HG02571 (cell line): ENCODE measurements around the gene GJD4.

ENCODE experiments used
- ATAC-seq: cut with Tn5 transposase; IDR thresholded peaks from one replicate; pipeline ENCODE4 v1.9.1; 2021; ENCODE audit warnings: mild to moderate bottlenecking, moderate library complexity; ENCODE audit not compliant: unreplicated experiment

Gene GJD4

DNA sequence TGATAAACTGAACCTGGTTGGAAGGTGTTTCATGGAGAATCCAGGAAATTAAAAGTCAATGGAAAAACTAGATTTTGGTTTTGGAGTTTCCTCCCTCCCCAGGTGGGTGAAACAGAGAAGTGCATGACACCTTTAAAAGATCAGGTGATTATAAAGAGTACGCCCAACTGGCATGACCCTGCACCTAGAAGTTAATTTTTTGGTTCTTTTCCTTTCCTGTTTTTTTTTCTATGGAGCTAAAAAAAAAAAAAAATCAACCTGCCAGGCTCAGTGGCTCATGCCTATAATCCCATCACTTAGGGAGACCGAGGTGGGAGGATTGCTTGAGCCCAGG lies 7.9 kb downstream of the GJD4 start:
- ATAC-seq = no peak

DNA sequence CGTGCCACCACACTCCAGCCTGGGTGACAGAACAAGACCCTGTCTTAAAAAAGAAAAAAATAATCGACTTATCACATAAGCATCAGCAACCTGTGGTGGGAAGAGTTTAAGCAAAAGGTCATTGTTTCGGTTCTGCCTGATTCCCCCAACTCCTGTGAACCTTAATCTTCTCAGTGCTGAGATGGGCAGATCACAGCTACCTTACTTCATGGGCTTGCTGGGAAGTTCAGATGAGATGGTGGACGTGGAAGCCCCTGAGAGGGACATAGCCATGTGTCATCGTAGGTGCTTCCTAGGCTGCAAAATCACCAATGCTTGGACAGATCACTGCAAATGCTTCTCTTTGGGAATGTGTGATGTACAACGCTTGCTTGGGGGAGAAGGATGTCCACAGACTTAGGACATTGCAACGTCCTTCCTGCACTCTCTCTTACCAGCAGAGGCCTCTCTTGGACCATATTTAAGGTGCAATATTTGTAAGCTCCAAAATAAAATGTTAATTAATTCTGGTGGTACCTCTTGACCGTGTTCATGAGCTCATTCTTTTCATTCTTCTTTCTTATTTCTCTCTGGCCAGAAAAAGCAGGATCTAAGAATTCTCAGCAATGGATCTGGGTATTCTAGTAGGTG lies 8.6 kb downstream of the GJD4 start:
- ATAC-seq = no peak

DNA sequence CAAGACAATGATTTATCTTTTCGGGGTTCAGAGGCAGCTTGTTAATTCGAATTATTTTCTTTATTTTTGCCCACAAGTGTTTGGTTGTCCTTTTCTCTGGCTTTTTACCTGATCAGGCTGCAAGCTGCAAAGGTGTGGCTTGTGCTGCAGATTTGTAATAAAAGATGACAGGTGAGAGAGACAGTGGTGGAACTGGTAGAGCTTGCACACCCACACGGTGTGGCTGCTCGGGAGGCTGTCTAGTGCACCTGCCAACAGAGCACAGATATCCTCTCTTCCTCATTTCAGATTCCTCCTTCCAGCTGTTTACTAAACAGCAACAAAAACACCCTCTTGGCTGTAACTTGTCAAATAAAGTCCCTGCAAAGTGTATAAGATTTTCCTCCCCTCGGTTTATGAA lies 9.2 kb downstream of the GJD4 start:
- no peak for ATAC-seq

DNA sequence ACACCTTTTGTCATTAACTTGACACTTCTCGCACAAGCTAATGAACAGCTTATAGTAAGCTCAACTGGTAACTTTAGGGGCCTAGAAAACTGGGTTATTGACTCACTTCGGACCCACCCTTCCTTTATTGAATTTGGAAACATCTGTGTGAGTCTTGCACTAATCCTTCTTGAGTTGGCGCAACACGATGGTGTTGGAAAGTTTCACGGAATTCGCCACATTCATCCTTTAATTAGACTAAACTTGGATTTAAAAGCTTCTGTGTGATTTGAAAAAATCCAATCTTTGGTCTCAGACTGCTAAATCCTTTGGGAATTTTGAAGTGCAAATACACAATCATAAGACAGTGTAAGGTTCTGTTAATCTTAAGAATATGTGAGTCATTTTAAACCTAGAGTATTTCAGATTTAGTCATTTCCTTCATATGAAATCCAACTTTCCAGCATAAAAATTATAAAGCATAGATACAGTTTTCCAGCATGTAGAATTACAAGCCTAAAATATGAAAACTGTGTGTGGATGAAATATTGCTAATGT lies 21.9 kb downstream of the GJD4 start:
- no peak for ATAC-seq

DNA sequence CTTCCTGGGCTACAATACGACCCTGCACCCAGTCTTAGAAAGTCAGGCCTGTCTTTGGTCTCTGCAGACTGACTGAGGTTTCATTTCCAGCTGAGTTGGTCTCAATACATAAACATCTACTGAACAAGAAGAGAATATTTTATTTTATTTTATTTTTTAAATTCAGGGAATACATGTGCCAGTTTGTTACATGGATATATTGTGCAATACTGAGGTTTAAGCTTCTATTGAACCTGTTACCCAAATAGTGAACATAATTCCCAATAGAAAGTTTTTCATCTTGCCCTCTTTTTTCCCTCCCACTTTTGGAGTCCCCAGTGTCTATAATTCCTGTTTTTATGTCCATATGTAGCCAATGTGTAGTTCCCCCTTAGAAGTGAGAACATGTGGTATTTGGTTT lies 26.3 kb downstream of the GJD4 start:
- no peak for ATAC-seq

DNA sequence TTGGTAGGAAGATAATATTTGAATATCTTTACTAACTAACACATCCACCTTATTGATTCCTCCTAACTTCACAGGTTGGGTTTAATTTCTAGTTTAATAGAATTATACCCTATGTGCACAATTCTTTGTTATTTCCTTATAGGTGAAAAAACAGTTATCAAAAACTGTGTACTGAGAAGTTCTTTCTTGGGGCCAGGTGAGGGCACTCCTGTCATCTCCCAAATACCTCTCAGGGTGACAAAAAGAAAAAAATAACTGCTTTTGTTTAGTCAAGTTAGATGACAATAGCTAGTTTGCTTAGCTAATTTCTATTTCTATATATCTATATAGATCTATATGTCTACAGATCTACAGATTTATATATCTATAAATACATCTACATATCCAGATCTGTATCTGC lies 26.9 kb downstream of the GJD4 start:
- ATAC-seq = no peak

DNA sequence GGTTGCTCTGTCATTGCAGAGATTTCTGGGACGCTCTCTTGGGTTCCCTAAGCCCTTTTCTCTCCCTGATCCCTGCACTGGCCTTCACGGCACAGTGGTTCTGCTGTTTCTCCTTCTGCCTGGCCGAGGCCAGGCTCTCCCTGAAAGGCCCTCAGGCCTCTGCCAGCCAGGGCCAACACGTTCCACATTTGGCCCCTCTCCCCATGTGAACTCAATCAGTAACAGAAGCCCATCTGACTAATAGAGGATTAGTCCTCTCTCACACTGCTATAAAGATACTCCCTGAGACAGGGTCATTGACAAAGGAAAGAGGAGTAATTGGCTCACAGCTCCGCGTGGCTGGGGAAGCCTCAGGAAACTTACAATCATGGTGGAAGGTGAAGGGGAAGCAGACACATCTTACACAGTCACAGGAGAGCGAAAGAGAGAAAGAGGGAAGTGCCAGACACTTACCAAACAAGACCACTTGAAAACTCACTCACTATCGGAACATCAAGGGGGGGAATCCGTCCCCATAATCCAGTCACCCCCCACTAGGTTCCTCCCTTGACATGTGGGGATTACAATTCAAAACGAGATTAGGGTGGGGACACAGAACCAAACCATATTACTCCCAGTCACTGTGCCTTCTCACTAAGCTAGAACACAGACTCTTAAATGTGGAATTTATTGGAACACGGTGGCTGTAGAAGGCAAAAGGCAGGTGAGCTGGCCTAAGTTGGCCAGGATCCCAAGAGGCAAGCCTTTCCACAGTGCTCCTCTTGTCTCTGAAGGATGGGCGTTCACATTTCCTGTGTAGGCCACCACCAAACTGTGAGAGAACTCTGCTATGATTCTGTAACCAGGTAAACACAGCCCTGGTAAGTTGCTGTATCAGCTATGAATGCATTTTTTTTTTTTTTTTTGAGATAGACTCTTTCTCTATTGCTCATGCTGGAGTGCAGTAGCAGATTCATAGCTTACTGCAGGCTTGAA lies 28.2 kb downstream of the GJD4 start:
- no peak for ATAC-seq

DNA sequence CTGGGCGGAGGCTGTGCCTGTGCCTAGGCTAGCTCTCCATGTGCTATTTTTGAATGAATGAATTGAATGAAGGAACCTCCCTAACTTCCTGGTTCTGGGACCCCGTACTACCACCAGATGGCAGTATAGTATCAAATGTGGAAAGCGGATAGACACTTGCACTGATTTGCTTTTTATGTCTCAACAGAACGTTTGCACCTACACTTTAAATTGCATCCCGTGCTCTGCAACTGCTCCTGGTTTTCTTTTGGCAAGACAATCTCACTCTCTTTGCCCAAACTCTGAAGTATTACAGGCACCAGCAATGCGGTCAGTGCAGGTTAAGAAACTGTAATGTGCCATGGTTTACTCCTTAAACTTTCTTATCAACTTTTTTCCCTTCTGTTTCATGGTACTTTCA lies 30.4 kb downstream of the GJD4 start:
- no peak for ATAC-seq

DNA sequence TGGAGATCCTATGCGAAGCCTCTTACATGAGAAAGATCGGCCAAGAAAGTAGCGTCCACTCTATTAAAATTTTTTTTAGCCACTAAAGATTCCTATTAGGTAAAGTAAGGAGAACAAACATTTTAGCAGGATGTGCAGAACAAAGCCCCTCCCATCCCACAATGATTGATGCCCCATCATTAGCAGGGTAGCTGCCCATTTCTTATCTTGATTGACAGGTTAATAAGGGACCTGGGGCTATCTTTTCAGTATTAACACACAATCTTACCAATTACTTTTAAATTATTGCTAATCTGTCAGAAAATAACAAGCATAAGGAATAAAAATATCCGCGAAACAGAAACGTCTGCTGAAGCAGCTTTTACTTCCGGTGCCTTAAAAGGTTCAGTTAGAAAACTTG lies 31.8 kb downstream of the GJD4 start:
- no peak for ATAC-seq

DNA sequence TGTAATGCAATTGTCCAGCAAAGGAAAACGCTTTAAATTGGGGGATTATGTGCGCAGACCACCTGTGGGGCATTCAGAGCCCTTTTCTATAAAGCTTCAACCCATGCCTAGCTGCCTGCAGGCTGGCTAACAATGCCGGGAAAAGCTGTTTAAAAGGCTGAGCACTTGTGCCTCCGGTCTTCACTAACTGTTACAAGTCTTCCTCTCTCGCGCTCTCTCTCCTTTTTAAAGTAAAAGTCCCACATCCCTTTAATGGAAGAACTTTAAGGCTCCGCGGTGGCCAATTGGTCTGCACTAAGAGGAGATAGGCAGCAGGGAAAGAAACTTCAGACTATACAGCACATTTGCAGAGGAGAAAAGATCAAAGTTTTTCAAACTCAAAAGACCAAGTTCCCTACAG lies 32.3 kb downstream of the GJD4 start:
- ATAC-seq = no peak

DNA sequence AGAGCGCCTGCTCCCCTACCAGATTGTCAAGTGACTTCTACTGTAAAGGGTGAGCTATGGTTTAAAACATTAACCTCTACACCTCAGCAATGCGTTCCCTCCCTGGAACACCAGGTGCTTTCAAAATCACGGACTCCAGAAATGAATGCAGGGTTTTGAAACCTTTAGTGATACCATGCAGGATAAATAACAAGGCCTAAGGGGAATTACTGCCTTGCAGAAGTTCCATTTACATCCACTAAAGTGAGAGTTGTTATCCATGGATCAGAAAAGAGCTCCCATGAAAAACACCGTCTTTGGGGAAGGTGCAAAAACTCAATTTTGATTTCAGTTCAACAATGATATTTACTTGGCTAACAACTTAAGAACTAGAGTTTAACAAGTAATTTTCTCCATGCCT lies 33.0 kb downstream of the GJD4 start:
- no peak for ATAC-seq

DNA sequence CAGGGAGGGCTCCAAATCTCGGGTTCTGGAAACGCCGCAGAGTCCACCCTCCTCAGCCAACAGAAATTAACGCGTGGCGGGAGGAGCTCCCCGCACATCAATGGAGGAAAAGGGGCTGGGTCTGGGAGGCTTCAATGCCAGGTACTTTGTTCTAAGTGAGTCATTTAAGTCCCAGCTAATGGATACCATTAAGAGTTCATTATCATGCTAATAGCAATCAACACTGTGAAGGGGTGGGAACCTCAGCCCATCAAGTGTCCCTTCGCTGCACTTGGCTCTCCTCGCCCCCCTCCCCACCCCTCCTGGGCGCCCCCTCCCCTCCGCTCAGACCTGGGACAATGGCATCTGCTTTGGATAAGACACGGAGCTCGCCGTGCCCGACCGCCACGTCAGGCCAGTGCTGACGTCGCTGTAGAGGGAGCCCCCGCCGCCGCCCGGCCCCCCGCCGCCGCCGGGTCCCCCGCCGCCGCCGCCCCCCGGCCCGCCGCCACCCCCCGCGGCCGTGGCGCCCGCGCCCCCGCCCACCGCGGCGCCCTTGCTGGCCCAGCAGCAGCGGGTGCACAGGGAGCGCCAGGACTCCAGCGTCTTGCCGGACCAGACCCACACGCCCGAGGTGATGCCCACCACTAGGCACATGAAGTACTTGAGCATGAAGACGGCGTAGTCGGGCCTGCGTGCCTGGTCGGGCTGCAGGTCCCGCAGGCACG lies 34.0 kb downstream of the GJD4 start:
- ATAC-seq = no peak

DNA sequence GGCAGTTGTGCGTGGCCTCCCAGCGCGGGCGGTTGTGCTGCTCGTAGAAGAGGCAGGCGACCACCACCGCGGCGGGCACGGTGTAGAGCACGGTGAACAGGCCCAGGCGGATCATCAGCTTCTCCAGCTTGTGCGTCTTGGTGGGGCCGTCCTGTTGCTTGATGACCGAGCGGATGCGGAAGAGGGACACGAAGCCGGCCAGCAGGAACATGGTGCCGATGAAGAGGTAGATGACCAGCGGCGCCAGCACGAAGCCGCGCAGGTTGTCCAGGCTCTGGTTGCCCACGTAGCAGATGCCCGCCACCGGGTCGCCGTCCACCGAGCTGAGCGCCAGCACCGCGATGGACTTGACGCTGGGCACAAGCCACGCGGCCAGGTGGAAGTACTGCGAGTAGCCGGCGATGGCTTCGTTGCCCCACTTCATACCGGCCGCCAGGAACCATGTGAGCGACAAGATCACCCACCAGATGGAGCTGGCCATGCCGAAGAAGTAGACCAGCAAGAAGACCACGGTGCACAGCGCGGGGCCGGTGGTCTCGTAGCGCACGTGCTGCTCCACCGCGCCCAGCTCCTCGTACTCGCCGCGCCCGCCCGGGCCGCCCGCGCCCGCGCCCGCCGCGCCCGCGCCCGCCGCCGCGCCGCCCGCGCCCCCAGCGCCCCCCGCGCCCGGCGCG lies 34.7 kb downstream of the GJD4 start:
- no peak for ATAC-seq

DNA sequence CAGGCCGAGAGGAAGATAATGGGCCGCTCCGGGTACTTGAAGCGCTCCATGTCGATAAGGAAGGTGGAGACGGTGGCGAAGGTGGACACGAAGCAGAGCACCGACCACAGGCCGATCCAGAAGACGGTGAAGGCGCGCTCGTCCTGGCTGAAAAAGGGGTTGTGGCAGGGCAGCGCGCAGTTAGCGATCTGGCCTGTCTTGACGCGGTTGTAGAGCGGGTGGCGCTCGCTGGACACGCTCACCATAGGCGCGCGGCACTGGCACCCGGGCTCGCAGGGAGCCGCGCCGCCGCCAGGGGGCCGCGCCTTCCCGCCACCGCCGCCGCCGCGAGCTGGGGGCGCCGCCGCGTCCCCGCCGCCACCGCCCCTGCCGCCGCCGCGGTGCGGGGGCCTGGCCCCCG lies 35.3 kb downstream of the GJD4 start:
- peak; percentile 32 for ATAC-seq

DNA sequence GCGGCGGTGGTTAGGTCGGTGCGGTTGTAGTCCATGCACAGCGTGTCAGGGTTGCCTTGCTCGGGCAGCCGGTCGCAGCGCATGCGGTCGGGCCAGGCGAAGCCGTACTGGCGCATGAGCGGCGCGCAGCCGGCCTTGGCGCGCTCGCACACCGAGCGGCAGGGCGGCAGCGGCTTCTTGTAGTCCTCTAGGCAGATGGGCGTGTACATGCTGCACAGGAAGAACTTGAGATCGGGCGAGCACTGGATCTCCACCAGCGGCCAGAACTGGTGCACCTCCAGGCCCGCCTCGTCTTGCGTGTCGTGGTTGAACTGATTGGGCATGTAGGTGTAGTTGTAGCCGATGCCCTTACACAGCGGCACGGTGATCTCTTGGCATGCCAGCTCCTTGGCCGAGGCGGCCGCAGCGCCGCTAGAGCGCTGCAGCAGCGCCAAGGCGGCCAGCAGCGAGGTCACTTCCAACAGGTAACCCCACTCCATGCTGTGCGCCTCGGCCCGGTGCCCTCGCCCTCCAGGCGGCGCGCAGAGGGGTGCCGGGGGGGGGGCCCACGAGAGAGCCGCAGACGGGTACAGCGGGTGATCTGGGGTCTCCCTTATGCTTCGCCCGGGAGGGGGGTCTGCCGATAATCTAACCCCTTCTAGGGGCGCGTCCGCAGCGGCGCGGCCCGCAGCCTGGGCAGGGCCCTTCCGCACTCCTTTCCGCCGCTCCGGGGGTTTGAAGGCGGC lies 36.0 kb downstream of the GJD4 start:
- ATAC-seq = peak; percentile 23

DNA sequence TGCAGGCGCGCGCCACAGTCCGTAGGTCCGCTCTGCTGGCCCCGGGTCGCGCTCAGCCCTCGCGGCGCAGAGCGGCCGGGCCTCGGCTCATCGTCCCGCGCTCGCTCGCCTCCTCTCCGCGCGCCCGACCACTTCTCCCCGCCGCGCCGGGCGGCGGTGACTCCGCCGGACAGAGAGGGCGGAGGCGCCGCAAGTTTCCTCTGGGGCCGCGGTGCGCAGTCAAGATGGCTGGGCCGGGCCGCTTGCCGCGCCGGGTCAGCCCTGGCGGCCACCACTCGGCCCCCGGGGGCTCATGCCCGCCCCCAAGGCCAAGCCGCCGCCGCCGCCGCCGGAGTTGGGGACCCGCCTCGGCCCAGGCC lies 36.5 kb downstream of the GJD4 start:
- ATAC-seq = peak; percentile 23

DNA sequence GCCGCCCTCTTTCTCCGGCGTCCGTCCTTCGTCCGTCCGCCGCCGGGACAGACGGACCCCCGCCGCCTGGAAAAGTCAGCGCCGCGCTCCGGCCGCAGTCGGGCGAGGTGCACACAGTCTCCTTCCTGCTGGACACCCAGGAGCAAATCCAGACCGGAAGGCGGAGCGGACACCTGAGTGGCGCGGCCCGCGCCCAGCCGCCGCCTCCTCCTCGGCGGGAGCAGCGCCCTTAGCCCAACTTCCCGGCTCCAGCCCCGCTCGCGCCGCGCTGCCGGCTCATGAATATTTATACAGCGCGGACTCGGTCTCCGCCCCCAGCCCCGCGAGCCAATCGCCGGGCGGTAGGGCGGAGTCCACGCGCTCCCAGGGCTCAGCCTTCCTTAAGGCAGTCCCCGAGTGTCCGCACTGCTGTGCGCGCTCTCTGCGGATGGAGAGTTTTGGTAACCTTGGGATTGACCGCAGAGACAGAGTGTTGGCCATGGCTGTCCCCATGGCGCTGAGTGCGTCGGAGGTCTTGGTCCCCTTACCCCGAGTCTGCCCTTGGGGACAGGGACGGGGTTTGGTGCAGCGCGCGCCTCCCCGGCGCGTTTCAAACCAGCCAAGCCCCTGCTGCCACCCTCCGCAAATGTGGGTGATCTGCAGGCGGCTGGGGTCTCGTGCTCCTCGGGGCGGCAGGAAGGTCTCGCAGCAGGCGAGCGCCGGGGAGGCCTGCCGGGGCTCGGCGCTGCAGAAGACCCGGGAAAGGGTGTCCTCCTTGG lies 37.1 kb downstream of the GJD4 start, which contains the start of gene FZD8:
Gene FZD8, minus strand, starts transcription at position 262 of the 758 bp plus-strand sequence. CDS start 867 bp downstream, outside the sequence.
- peak; percentile 90 for ATAC-seq

DNA sequence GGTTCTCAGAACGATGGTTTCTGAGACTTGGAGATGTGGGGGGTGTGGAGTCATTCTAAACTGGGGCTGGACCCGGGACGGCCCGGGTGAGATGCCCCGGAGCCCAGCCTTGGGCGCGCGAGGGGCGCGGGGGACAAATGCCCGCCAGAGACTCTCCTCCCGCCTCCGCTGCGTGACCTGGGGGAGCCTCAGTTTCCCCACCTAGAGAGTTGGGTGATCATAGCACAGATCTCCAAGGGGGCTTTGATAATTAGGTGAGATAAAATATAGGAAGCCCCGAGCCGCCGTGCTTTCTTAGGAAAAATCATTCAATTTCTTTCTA lies 37.6 kb downstream of the GJD4 start:
- no peak for ATAC-seq

DNA sequence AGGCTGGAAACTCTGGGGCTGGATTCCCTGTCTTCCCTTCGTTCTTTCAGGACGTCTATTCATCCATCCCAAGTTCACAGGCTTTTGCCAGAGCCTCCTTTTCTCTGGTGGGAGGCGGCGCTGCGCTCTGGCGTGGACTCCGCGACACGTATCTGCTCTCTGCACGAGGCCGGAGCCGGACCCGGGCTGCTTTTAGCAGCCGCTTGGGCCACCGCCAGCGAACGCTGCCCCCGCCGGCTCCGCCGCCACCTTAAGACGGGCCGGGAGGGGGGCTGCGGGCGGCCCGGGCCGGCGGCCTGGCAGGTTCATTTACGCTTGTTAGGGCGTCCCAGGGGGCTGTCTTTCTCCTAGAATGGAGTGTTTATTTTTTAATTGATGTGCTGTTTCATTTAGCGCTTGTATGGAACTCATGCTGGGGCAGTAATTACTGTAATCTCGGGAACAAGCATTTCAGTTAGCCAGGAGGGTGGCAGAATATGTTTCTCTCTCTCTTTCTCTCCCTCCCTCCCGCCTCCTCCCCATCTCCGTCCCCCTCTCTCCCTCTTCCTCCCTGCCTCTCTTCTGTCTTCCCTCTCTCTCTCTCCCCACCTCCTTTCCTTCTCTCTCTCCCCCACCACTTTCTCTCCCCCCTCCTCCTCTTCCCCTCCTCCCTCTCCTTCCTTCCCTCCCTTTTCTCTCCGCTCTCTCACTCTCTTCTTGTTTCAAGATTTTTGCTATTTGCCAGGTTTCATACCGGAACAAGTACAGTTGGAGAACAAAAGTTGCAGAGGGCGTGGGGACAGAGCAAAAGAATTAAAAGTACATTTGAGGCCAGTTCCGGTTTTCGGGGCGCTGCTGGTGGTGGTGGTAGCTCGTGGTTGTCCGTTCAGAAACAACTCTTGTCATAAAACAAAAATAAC lies 38.3 kb downstream of the GJD4 start:
- ATAC-seq = no peak
